T-helper 9 cell (primary cell): ENCODE data around the gene POTEH.
"Not testable (repeated sequence)": the region's sequence is repeated elsewhere in the genome, so short reads cannot be mapped to it uniquely, and the experiment has no call there.

Experiments
- DNase-seq: peaks from one replicate; pipeline ENCODE4 v3.0.0-alpha.2; 2020
- total RNA-seq, 2 donors: gene quantifications; one replicate each; lab custom pipeline; 2026; lab: John Stamatoyannopoulos, UW

The POTEH gene
- total RNA-seq, result 0 reads per million in 2 donors

DNA sequence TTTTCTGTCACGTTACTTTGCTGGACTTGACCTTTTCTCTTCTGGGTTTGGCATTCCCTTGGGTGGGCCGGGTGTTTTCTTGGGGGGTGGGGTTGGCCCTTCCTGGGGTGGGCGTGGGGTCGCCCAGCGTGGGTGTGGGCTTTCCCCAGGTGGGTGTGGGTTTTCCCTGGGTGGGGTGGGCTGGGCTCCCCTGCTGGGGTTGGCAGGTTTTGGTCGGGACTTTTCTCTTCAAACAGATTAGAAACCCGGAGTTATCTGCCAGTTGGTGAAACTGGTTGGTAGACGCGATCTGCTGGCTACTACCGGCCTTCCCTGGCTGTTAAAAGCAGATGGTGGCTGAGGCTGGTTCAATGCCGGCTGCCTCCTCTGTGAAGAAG lies at the start of gene POTEH:
Gene POTEH, plus strand, starts transcription at position 278 of the 377 bp plus-strand sequence. Its CDS starts 52 bp downstream, at position 330.
- not testable (repeated sequence) for DNase-seq

DNA sequence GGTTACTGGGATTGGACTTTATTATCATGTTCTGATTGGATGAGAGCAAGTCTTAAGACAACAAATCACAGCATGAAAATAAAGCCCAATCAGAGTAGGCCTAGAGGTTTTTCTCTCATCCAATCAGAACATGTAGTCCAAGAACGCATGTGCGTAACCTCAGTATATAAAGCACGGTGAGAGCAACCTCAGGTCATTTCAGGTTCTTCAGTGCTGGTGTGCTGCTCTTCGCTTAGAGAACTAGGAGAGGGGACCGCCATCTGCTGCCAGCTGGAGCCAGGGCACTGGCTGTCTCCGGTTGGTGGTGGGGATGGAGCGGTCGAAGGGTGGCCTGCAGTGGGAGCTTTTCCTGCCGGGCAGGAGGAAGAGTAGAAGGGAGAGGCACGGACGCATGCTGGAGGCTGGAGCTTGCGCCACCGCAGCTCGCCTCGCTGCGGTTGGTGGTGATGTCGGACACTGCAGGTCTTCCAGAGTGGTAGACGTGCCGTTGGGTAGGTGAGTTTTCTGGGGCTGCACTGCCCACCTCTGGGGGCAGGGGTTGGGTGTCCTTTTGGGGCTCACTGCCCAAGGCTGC lies 47.5 kb upstream of the POTEH start:
- DNase-seq, result not testable (repeated sequence)

DNA sequence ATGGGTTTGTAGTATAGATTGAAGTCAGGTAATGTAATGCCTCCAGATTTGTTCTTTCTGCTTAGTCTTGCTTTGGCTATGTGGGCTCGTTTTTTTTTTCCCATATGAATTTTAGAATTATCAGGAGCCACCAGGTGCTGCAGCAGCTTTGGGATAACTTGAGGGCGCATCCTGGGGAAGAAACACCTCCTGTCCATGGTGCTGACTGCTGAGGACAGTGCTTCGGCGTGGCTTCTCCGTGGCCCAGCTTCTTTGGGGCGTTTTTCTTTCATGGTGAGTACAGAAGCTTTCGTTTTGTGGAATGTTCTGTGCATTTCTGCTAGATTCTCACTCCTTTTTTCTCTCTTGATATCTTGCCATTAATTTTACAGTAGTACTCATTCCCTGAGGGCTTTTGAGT lies 37.9 kb upstream of the POTEH start:
- DNase-seq, result not testable (repeated sequence)

DNA sequence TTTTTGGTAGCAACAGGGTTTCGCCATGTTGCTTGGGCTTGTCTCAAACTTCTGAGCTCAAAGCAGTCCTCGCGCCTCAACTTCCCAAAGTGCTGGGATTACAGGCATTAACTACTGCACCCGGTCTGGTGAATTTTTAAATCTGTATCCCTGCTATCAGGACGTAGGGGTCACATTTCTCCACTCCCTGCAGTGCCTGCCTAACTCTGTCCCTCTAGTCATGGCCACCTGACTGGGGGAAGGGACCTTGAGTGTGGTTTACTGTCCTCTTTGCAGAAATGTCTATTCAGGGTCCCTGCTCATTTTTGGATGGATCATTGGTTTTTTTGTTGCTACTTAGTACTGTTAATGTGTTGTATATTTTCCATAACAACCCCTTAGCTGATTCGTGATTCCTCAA lies 37.1 kb upstream of the POTEH start:
- not testable (repeated sequence) for DNase-seq

DNA sequence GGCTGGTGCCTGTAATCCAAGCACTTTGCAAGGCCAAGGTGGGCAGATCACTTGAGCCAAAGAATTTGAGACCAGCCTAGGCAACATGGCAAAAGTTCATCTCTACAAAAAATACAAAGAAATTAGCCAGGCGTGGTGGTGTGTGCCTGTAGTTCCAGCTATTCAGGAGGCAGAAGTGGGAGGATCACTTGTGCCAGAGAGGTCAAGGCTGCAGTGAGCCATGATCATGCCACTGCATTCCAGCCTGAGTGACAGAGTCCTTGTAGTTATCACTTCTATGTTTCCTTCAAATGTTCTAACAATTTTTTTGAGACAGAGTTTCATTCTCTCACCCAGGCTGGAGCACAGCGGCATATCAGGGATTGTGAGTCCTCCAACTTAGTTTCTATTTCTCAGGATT lies 36.6 kb upstream of the POTEH start:
- not testable (repeated sequence) for DNase-seq

DNA sequence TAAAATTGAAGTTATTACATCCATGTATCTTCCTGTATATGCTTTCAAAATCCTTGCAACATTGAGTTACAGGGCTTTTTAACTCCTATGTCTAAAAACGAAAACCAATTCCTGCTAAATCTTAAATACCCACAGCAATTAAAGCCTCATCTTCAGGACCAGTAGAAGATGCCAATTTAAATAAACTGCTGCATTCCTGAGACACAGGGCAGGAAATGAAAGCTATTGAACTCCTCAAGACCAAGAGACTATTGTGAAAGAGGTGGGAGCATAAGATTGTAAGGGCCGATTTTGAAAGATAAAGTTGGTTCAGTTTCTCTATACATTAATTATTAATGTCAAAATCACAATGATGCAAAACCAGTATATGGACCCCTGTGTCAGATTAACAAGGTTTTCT lies 28.7 kb upstream of the POTEH start:
- DNase-seq, result not testable (repeated sequence)

DNA sequence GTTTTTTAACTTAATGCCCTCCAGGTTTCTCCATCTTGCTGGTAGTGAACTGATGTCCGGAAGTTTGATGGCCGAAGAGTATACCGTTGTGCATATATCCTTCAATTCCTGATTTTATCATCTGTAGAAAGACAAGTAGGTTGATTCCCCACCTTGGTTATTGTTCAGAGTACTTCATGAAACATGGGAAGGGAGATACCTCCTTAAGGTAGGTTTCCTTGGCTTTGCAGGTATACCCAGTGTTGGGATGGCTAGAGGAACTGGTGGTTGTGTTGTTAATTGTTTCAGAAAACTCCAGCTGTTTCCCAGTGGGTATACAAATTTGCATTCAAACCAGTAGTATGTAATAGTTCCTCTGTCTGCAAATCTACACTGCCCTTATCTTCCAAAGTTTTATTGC lies 25.1 kb upstream of the POTEH start:
- DNase-seq, result not testable (repeated sequence)

DNA sequence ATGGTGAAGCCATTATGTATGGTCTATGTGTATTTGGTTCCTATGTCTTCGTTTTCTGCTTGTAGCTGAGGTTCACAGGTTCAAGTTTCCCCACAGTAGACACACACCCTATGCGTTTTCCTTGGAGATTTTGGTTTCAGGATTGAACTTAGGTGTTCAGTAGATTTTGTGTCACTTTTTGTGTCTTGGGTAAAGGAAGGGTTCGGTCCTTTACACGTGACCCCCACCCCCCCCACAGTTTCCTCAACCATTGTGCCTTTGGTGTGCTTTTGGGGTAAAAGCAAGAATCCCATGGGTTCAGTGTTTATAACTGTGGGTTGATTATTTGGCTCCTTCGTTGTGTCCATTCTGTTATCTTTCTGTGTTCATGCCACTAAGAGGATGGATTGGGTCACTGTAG lies 24.3 kb upstream of the POTEH start:
- not testable (repeated sequence) for DNase-seq

DNA sequence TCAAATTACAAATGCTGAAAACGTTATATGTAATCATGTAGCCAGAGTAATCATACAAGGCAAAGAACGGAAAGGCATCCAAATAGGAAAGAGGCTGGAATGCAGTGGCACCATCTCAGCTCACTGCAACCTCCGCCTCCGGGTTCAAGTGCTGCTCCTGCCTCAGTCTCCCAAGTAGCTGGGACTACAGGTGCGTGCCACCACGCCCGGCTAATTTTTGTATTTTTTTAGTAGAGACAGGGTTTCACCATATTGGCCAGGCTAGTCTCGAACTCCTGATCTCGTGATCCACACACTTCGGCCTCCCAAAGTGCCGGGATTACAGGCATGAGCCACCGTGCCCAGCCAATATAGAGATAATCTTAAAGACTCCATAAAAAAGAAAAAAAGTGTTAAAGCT lies 20.4 kb upstream of the POTEH start:
- DNase-seq, result not testable (repeated sequence)

DNA sequence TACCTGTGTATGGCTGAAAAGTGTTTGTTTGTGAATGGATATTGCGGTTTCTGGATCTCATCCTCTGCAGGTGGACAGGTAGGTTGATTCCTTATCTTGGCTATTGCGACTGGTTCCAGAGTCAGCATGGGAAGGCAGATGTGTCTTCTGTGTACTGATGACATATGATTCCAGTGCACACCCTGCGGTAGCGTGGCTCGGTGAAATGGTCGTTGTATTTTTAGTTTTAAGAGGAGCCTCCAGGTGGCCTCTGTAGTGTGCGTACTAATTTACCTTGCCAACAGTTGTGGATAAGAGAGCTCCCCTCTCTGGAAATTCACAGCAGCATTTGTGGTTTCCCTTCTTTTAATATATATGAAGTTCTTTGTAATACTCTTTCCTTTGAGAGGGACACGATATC lies 10.1 kb upstream of the POTEH start:
- not testable (repeated sequence) for DNase-seq

DNA sequence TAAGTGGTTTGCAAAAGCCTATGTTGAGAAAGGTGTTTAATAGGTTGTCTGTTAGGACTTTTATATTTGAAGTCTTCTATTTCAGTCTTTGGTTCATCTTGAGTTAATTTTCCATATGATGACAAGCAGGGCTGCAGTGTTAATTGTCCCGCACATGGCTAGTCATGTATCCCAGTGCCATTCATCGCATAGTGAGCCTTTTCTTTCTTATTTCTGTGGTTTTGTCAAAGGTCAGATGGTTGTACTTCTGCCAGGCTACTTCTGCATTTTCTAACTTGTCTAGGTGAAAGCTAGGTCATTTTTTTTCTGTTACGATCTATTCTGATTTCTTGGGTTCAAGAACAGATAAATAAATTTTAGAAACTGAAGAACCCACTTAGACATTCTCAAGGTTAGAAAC lies 5.7 kb upstream of the POTEH start:
- DNase-seq, result not testable (repeated sequence)

DNA sequence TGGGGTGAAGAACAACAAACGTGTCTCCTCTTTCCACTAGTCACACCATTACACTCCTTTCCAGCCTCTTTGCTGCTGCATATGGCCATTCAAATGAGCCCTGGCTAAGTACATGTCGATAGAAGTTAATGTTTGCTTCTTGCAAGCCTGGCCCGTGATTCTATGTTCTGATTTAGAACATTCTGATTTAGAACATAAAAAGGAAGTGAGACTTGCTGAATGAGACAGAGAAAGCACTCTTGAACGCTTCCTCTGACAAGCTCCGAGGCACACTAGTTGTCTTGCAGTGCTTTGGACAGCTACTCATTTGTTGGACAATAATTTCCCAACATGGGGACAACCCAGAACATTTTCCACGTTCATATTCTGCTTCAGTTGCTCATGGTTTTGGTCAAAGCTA lies 5.1 kb upstream of the POTEH start:
- DNase-seq, result not testable (repeated sequence)

DNA sequence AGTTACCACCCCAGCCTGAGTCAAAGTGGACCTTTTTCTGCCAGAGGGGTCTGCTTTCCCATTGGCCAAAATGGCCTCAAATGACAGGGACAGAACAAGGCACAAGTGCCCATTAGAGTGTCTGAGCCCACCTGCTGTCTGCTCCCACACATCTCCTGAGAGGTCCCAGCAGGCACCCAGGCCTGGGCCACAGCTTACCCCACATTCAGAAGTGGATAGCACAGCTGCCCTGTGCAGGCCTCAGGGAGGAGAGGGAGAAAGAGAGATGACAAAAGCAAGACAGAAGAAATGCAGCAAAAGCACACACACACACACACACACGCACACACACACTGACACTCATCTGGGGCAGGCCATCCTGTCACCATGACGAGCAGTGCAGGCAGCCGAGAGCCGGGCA lies 4.2 kb upstream of the POTEH start:
- not testable (repeated sequence) for DNase-seq

DNA sequence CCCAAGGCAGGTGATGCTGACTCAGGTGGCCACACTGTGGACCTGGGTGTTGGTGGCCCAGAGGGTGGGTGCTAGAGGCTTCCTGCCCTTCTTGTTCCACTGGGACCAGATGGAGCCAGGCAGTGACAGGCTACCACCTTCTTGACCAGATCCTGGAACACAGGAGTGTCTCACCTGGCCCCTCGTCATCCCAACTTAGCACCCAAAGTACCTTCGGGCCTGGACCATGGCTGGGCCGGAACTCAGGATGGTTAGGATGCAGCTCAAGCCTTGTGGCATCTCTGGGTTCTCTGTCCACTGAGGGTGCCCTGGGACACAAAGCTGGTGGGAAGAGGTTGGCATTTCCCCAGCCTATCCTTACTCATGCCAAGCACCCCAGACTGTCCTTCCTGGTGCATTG lies 2.7 kb upstream of the POTEH start:
- not testable (repeated sequence) for DNase-seq

DNA sequence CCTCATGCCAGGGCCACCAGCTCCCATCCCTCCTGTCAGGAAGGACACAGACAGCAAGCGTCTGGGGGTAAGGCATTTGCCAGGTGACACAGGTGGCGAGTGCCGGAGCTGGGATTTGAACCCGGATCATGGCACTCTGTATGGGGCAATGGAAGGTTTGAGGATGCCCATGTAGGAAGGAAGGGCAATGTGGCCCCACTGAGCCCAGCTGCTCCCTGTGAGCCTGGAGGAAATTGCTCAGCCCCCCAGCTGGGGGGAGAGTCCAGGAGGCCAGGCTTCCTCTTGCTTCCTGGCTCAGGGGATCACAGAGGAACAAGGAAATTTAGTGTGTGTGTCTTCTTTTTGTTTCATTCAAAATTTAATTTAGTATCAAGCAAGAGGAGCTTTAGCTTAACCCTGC lies 2.1 kb upstream of the POTEH start:
- not testable (repeated sequence) for DNase-seq

DNA sequence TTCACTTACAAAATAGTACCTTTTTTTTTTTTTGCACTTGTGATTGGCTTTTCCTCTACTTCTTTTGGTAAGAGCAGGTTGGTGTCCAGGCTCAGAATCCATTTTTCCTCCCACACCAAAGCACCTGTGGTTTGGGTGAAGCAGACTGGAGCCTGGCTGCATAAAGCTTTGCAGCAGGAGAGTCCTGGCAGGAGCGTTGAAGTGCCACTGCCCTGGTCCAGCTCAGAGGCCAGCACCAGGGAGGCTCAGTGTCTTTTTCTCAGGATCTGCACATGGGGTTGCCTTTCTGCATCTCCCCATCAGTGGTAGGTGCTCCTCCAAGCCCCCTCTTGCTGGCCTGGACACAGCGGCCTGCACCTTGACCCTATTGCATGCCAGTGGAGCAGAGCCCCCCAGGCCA lies 1.7 kb upstream of the POTEH start:
- DNase-seq, result not testable (repeated sequence)

DNA sequence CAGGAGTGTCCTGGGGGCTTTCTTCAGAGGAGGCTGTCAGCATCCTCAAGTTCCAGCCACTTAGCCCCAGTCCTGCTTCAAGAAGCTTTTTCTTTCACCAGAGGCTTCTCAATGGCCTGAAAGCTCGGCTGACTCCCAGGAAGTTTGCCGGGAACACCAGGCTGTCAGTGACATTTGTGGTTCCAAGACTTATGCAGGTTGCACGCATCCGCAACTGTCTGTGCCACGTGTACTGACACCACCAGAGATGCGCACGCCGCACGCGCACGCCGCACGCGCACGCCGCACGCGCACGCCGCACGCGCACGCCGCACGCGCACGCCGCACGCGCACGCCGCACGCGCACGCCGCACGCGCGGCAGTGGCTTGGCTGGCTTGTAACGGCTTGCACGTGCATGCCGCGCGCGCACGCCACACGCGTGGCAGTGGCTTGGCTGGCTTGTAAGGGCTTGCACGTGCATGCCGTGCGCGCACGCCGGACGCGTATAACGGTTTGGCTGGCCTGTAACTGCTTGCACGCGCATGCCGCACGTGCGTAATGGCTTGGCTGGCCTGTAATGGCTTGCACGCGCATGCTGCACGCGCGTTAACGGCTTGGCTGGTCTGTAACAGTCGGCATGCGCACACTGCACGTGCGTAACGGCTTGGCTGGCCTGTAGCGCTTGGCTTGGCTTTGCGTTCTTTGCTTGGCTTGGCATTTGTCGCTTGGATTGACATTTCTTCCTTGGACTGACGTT lies 646 bp upstream of the POTEH start:
- not testable (repeated sequence) for DNase-seq

DNA sequence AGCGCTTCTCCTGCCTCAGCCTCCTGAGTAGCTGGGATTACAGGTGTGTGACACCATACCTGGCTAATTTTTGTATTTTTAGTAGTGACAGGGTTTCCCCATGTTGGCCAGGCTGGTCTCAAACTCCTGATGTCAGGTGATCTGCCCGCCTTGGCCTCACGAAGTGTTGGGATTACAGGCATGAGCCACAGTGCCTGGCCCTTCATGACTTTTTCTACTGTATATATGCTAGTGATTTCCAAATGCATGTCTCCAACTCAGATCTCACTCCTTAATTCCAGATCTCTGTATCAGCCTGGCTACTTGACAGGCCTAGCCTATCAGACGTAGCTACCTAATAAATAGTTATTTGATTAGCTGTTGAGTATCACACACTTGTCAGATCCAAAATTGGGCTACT lies 23.8 kb downstream of the POTEH start:
- DNase-seq, result not testable (repeated sequence)

DNA sequence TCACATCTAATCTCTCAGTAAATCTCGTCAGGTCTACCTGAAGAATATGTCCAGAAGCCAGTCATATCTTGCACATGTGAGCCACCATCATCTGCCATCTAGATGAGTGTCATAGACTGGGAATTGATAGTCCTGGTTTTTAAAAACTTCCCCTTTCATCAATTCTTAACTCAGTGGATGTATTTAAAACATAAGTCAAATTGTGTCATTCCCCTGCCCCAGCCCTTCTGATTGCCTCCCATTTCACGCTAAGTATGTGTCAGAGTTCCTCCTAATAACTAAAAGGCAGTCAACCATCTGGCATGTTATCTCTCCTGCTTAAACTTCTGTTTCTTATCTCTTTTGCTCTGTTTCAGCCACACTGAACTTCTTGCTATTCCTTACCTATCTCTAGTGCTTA lies 24.3 kb downstream of the POTEH start:
- not testable (repeated sequence) for DNase-seq

DNA sequence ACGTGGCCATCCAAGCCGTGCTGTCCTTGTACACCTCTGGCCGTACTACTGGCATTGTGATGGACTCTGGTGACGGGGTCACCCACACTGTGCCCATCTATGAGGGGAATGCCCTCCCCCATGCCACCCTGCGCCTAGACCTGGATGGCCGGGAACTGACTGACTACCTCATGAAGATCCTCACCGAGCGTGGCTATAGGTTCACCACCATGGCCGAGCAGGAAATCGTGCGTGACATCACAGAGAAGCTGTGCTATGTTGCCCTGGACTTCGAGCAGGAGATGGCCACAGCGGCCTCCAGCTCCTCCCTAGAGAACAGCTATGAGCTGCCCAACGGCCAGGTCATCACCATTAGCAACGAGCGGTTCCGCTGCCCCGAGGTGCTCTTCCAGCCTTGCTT lies 32.1 kb downstream of the POTEH start:
- not testable (repeated sequence) for DNase-seq

DNA sequence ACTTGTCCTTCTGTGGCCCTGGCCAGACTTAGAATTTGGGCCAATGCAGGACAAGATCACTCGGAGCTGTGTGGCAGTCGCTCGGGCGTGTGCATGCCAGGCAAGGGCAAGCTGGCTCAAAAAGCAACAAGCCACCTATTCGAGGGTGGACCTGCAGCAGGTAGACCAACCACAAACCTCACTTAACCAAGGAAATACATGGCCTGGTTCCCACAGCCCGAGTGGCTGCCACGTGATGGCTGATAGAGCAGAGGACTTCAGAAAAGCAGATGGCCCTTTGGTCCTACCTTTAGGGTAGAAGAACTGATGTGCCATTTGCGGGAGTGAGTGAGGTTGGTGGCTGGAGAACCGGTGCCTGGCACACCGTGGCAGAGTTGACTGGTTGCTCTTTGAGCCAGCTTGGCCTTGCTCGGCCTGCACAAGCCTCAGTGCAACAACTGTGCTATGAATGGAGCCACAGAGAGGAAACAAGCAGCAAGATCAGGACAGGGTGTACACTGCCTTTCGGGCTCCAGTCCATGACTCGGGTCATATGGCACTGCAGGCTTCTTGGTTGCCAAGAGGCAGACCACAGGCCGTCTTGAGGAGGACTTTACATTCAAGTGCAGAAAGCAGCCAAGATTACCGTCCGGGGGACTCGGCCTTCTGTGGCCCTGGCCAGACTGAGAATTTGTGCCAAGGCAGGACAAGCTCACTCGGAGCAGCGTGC lies 39.5 kb downstream of the POTEH start:
- not testable (repeated sequence) for DNase-seq

DNA sequence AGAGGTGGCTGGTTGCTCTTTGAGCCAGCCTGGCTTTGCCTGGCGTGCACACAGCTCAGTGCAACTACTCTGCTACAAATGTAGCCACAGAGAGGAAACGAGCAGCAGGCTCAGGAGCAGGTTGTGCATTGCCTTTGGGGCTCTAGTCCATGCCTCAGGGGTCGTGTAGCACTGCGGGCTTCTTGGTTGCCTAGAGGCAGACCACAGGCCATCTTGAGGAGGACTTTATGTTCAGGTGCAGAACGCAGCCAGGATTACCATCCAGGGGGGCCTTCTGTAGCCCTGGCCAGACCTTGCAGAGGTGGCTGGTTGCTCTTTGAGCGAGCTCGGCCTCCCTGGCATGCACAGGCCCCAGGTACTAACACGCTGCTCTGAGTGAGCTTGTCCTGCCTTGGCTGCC lies 41.2 kb downstream of the POTEH start:
- not testable (repeated sequence) for DNase-seq

DNA sequence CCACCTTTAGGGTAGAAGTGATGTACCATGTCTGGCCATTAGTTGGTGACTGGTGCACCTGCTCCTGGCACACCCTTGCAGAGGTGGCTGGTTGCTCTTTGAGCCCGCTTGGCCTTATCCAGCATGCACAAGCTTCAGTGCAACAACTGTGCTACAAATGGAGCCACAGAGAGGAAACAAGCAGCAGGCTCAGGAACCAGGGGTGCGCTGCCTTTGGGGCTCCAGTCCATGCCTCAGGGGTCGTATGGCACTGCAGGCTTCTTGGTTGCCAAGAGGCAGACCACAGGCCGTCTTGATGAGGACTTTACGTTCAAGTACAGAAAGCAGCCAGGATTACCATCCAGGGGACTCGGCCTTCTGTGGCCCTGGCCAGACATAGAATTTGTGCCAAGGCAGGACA lies 44.6 kb downstream of the POTEH start:
- DNase-seq, result not testable (repeated sequence)
